GM19467 (cell line): ENCODE data around the gene CCDC13.

ENCODE experiments used
- ATAC-seq: cut with Tn5 transposase; IDR thresholded peaks from one replicate; pipeline ENCODE4 v1.9.1; 2021; ENCODE audit warnings: mild to moderate bottlenecking, moderate library complexity; ENCODE audit not compliant: unreplicated experiment

CCDC13 gene

DNA sequence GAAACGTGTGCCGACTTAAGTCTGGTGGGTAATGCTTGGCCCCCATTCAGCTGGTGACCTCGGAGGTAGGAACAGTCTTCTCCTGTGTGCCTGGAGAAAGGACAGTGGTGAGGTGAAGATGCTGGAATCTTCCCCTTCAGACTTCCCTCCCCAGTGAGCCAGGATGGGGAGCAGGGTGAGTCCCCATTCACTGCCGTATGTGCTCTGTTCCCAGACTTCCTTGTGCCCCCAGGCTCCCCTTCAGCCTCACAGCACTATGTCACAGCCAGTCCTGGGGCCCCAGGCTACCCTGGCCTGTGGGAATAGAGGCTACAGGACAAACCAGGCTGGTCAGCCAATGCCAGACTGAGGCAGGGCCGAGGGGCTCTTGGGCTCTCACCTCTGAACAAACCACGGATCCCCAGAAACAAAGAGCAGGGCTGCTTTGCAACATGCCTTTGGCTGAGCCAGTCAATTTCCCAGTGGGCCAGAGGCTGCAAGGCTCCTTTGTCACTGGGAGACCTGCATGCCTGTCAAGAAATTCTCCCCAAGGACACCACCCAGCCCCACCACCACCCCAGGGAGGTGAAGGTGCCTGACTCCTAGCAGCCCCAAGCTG is 38.7 kb downstream of the CCDC13 start:
- no peak for ATAC-seq

DNA sequence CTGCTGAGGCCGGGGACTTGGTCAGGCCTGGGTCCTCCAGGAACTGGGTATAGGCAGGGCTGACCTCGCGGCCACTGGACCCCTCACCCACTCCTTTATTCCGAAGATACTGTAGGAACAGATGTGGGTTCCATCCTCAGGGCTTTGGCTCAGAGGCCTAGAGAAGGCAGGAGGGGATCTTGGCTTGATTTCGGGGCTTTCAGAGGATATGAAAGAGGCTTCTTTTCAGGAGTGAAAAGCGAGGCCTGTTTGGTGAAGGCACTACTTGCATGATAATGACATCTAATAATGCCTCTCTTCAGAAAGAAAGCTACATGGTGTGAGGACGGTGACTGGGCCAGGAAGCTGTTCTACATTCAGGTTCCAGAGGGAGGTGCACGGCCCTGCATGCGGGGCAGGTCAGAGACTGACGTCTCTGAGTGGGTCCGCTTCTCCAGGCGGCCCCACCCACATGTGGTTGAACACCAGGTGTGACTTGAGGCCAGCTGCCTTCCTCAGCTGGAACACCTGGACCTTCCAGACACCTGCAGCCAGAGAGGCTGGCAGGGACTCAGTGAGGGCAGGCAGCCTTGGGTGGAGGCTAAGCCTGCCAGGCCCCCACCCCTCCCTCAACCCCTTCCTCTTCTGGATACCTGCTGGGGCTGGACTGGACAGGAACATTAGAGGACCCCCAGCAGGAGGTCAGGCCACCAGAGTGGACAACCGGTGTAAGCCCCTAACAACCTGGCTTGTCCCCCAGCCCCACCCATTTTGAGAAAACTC is 39.4 kb downstream of the CCDC13 start:
- ATAC-seq, result no peak

DNA sequence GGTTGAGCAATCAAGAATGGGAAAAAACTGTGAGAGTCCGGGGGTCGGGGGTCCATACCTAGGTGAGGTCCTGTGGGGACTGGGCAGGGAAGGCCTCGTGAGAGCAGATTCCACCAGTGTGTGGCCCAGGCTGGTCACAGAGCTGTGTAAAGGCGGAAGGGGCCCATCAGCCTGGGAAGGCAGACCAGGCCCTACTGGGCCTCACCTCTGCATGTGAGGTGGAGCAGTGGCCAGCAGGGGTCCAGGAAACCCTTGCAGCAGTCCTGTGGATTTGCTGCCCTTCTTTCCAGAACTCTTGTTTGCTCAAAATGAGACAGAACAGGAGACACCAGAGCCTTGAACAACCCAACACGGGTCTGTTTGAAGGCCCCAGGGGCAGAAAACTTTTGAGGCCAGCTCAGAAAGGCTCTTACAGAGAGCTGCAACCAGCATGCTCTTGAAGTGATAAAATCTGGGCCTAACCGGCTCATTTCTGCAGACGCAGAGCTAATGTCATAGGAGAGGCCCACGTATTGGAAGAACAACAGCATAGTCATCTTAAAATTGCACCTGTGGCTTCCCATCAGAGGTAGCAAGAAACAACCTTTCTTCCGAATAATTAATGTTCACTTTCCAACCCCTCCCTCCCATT is 40.1 kb downstream of the CCDC13 start:
- no peak for ATAC-seq

DNA sequence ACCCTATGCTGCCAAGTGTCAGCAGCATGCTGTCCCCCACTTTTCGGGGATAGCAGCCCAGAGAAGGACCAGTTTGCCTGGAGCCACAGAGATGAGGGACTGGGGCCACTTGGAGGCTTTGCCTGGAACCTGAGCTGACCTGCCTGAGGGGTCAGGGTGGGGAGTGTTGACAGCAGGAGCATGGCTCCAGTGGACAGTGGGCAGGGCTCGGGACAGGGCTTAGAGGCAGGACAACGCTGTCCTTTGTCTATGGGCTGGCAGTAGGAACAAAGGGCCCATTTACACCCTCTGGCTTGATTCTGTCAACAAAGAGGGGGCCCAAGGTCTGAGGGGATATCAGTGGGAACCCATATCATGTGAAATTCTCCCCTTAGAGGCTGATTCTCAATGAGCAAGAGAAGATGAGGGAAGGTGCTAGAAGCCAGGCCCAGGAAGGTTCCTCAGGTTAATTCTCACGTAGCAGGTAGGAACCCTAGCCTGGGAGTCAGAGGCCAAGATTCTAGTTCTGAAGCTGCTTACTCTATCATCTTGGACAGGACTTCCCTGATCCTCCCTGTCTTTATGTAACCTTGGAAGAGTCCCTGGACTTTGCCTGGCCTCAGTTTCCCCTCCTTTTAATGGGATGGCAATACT is 40.7 kb downstream of the CCDC13 start:
- ATAC-seq, result no peak

DNA sequence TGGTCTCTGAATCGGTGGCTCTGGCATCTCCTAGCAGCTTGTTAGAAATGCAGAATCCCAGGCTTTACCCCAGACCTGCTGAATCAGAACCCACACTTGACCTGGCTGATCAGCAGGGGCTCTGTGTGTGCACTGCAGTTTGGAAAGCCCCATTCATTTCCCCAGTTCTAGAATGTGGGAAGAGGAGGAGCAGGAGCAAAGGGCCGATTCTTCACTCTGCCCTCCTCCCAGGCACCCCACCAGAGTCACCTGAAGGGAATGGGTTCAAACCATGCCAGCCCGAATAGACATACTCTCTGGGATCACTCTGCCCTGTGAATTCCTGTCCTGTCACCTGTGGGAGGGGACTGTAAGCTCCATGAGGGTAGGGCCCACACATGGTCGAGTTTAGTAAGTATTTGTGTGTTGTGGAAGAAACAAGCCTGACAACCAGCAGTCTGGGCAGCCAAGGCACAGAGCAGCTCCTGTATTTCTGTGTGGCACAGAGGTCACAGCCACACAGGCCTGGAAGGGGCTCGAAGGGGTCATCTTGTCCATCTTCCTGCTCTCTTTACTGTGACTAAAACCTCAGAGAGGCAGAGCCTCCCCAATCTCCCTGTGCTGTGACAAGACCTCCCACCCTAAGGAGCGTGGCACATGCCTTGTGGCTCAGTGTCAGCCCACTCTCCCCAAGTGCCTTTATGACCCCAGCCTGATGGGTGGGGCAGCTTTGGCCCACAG is 41.4 kb downstream of the CCDC13 start:
- no peak for ATAC-seq

DNA sequence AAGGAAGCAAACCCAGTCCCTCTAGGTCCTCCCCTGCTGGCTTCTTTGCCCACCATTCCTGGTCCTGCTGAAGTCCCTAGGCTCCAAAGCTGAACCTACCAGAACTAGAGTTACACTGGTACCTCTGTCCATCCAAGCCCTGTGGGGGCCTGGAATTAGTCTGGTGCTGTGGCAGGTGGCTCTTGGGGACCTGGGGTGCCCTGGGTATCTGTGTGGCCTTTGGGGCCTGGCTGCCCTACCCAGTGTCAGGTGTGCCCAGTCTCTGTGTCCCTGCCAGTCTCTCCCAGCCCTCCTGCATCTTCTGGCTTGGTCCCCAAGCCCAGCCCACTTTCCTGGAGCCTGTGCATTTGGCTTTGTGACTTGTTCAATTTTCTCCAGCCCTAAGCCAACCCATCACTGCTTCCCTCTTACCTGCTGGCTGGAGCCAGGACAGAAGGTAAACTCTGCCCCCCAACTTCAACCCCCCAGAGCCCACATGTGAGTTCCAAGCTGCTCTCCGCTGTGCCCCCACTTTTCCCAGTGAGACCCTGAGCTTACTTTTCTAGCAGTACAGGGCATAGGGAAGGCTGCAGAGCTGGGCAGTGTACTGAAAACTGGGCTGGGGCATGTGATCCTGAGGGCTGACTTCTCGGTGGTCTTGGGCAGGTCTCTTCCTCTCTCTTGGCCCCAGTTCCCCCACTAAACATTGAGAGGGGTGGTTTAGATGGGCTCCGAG is 42.2 kb downstream of the CCDC13 start:
- no peak for ATAC-seq

DNA sequence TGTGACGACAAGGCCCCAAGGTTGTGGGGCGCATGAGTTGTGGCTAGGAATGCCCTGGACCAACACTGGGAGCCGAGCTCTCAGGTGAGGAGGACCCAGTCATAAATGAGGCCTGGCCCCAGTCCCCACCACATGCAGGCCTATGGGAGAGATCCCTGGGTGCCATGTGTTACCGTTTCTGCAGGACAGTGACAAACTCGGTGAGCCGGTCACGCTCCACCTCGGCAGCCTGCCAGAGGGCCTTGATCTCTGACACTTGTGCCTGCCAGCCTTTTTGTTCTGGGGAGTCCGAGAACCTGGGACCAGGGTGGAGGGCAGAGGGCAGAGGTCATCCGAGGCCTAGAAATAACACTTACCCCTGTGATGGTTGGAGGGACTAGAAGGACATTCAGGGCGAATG is 42.8 kb downstream of the CCDC13 start:
- no peak for ATAC-seq

DNA sequence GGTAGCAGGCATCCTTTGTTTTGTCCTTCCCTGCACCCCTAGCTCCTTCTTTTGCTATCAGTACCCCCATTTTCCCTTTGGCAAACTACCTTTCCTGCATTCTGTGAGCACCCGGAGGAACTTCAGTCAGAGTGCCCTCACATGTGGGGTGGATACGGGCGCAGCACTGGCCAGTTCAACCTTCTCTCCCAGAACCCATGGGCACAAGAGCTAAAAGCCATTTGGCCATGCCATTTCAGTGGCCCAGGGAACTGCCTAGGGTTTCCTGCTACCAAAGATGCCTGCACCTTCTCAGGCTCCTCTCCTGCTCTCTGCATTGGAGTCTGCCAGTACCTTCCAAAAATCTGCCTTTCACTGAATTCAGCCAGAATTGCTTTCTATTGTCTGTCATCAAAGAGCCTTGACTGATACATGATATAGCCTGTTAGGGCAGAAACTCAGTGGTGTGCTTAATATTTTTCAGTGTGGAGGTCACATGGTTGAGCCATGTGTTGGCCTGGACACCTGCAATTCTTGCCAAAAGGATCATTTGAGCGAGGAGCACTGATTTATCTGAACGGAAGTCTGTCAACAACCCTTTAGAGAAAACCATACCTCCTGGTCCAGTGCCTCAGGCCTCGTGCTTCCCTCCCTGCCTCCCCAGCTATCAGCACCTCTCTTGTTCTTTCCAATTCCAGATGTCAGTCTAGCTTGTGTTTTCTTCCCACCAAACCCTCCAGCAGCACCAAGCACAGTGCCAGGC is 43.5 kb downstream of the CCDC13 start:
- ATAC-seq, result no peak

DNA sequence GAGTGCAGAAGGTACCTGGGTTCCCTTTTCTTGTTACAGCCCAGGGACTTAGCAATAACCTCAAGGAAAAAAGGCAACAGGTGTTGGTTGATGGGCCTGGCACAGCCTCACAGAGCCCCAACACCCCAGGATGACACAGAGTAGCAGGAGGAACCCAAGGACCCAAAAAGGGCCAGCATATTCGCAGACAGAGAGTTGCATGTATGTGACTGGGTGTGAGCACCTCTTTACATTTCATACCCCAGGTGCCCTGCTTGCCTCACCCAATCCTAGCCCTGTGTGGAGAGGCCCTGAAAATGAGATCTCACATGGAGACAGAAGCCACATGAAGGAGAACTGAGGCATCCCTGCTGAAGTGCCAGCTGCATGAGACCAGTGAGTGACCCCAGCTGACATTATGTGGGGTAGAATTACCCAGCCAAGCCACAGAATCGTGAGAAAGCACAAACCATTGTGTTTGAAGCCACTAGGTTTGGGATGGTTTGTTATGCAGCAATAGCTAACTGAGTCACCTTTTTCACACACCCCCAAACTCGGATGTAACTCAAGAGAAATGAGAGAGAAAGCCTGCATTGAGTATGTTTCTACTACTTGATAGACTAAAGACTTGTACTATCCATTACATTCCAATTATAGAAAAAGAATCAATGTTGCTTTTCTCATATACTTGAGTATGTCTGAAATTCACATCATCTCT is 44.2 kb downstream of the CCDC13 start:
- ATAC-seq, result no peak

DNA sequence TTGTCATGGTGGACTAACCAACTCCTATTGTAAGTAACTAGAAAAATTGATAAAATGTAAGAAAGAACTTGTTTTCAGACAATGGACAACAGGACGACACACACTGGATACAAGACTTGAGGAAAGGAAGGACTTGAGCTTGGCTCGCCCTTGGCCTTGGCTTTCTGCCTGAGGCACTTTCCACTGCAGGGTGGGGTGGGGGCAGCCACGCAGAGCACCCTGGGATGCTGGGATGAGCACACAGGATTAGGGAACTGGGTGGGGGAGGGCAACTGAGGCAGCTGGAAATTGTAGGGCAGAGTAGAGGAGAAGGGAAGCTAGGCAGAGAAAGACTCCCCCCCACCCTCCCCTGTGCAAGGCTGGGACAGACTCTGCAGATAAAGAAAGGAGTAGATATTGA is 45.0 kb downstream of the CCDC13 start:
- no peak for ATAC-seq

DNA sequence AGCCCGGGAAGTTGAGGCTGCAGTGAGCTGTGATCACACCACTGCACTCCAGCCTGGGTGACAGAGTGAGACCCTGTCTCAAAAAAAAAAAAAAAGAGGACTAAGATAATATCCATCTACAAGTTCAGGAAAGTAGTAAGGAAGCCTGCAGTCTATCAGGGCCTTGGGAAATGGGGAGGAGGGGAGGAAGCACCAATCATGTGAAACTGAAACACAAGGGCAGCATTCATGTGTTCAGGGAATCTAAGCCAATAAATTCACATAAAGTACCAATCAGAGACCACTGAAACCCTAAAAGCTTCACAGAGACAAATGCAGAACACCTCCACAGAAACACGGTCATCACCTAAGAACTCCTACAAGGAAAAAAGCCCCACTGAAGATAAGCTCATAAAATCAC is 47.6 kb downstream of the CCDC13 start:
- no peak for ATAC-seq

DNA sequence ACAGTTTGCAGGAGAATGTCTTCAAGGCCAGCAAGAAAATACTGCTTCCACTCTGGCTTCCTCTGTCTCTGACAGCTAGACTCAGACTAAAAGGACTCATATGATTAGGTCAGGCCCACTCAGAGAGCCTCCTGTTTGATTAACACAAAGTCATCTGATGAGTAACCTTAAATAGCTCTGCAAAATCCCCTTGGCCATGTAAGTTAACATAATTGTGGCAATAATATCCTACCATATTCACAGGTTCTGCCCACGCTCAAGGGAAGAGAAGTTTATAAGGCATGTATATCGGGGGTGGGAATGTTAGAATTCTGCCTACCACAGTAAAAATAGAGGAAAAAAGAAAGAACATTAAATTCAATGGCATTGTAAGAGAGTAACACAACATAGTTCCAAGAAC is 49.8 kb downstream of the CCDC13 start:
- ATAC-seq, result no peak
